DND-41 (cell line): ENCODE data around the gene SEC24C.

ENCODE experiments used
- ATAC-seq: fragments of 200-7000 bp; cut with Tn5 transposase; 3 replicates; pipeline ENCODE4 v1.9.1; 2021; ENCODE audit warnings: low read depth; ENCODE audit not compliant: insufficient read depth
- DNase-seq: peaks from one replicate; pipeline ENCODE4 v3.0.0-alpha.2; 2020
- H2AFZ ChIP-seq: 2 replicates; pipeline ENCODE4 v1.6.0; 2012; ENCODE audit warnings: low read depth, low read length
- H3K27ac ChIP-seq: 2 replicates; pipeline ENCODE4 v1.5.1; 2012; ENCODE audit warnings: low read length, inconsistent platforms
- H3K27me3 ChIP-seq: fragments of 200-600 bp; sonication (generic); 2 replicates; pipeline ENCODE4 v1.6.0; 2012; ENCODE audit warnings: low read length, mild to moderate bottlenecking, inconsistent platforms; ENCODE audit not compliant: insufficient read depth, poor library complexity
- H3K36me3 ChIP-seq: 2 replicates; pipeline ENCODE4 v1.5.1; 2012; ENCODE audit warnings: low read length, inconsistent platforms; ENCODE audit not compliant: insufficient read depth
- H3K4me1 ChIP-seq: 2 replicates; pipeline ENCODE4 v1.5.1; 2012; ENCODE audit warnings: mild to moderate bottlenecking, low read length; ENCODE audit not compliant: insufficient read depth
- H3K4me2 ChIP-seq: 2 replicates; pipeline ENCODE4 v1.6.0; 2012; ENCODE audit warnings: mild to moderate bottlenecking, moderate library complexity, low read length, inconsistent platforms; ENCODE audit not compliant: insufficient read depth
- H3K4me3 ChIP-seq, 2 experiments: fragments of 200-600 bp in 1 of 2; shearing (Covaris generic) in 1 of 2; 2 replicates each; pipeline ENCODE4 v1.5.1; 2012 to 2016; ENCODE audit warnings: inconsistent platforms in 2 of 2, low read length in 2 of 2, mild to moderate bottlenecking in 2 of 2, low read depth in 1 of 2, moderate library complexity in 1 of 2
- H3K79me2 ChIP-seq: 2 replicates; pipeline ENCODE4 v1.6.0; 2012; ENCODE audit warnings: low read length, inconsistent platforms; ENCODE audit not compliant: insufficient read depth
- H3K9ac ChIP-seq: 2 replicates; pipeline ENCODE4 v1.6.0; 2012; ENCODE audit warnings: low read depth, mild to moderate bottlenecking, inconsistent platforms, low read length, moderate library complexity
- H3K9me3 ChIP-seq: 2 replicates; pipeline ENCODE4 v1.5.1; 2012; ENCODE audit warnings: low read length, moderate library complexity, mild to moderate bottlenecking, inconsistent platforms; ENCODE audit not compliant: insufficient read depth, severe bottlenecking
- H4K20me1 ChIP-seq: 2 replicates; pipeline ENCODE4 v1.6.0; 2012; ENCODE audit warnings: low read length; ENCODE audit not compliant: insufficient read depth
- EZH2 ChIP-seq: IDR thresholded peaks from 3 replicates; pipeline ENCODE4 v1.6.1; 2012; ENCODE audit warnings: borderline replicate concordance, low read depth, mild to moderate bottlenecking, moderate library complexity, low read length, inconsistent platforms; ENCODE audit not compliant: severe bottlenecking
- TF ChIP-seq, protein P1 (sequence below): IDR thresholded peaks from 2 replicates; pipeline ENCODE4 v1.5.1; 2012; ENCODE audit warnings: borderline replicate concordance, low read length, moderate library complexity, mild to moderate bottlenecking; ENCODE audit not compliant: poor library complexity, severe bottlenecking; ENCODE audit errors: extremely low read depth

SEC24C gene

GRCh38 chr10:73812657-73813056 is 68.5 kb downstream of the SEC24C start:
- Histone ChIP-seq H3K4me2 (no peak overlapping the region), H4K20me1 (peaks cover 21% of the 10 kb centered on the region), H3K36me3 (peaks cover 66% of the 10 kb centered on the region), H3K4me1 (peaks cover 35% of the 10 kb centered on the region), H3K9ac (no peak overlapping the region), H3K27ac (peak overlapping the region; percentile 22; the same call in 1 of the 2 replicates), H2AFZ (no peak overlapping the region), H3K27me3 (no peaks in the 10 kb centered on the region), H3K9me3 (no peaks in the 10 kb centered on the region), H3K79me2 (peaks cover 32% of the 10 kb centered on the region), H3K4me3 (no peak overlapping the region)
- DNase-seq (no peak), ATAC-seq (no peak)
- TF ChIP-seq, protein P1, sequence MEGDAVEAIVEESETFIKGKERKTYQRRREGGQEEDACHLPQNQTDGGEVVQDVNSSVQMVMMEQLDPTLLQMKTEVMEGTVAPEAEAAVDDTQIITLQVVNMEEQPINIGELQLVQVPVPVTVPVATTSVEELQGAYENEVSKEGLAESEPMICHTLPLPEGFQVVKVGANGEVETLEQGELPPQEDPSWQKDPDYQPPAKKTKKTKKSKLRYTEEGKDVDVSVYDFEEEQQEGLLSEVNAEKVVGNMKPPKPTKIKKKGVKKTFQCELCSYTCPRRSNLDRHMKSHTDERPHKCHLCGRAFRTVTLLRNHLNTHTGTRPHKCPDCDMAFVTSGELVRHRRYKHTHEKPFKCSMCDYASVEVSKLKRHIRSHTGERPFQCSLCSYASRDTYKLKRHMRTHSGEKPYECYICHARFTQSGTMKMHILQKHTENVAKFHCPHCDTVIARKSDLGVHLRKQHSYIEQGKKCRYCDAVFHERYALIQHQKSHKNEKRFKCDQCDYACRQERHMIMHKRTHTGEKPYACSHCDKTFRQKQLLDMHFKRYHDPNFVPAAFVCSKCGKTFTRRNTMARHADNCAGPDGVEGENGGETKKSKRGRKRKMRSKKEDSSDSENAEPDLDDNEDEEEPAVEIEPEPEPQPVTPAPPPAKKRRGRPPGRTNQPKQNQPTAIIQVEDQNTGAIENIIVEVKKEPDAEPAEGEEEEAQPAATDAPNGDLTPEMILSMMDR: no peak
- TF ChIP-seq EZH2: no peak

- Histone ChIP-seq H3K9me3 (no peaks in the 10 kb centered on the region), H2AFZ (no peak overlapping the region), H4K20me1 (peaks cover 19% of the 10 kb centered on the region), H3K4me2 (no peak overlapping the region), H3K79me2 (peaks cover 30% of the 10 kb centered on the region), H3K27me3 (no peaks in the 10 kb centered on the region), H3K9ac (no peak overlapping the region), H3K36me3 (peaks cover 66% of the 10 kb centered on the region), H3K4me1 (peaks cover 28% of the 10 kb centered on the region), H3K4me3 (no peak overlapping the region), H3K27ac (no peak overlapping the region)
- no peak for ATAC-seq
- TF ChIP-seq, protein P1: no peak
- TF ChIP-seq EZH2: no peak
- DNase-seq: no peak
Measured at GRCh38 chr10:73813333-73813732, 69.2 kb downstream of the SEC24C start.

DNA sequence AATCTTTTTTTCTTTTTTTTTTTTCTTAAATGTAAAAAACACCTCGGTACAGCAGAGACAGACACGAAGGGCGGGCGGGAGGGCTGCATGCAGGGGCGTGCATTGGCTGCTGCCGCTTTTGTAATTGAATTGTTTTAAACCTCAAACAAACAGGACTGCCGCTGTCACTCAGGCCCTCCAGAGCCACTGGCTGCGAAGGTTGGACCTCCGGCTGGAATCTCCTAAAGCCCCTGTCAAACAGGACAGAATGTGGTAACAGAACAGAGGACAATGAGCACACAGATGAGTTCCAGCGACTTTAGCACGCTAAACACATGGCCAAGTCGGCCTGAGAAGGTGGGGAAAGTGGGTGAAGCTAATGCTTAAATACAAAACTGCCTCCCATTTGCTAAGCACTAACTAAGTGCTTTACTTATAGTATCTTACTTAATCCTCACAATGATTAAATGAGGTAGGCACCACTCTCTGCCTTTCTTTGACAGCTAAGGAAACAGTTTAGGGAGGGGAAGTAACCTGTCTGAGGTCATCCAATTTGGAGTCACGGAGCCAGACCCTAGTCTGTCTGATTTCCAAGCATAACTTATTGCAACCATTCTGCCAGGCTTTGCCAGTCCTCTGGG is 70.2 kb downstream of the SEC24C start:
- Histone ChIP-seq H3K4me1 (peaks cover 18% of the 10 kb centered on the region), H3K4me3 (no peak overlapping the region), H3K27me3 (no peaks in the 10 kb centered on the region), H4K20me1 (peaks cover 11% of the 10 kb centered on the region), H3K27ac (no peak overlapping the region), H3K36me3 (peaks cover 57% of the 10 kb centered on the region), H3K9me3 (no peaks in the 10 kb centered on the region), H3K4me2 (no peak overlapping the region), H3K79me2 (peaks cover 21% of the 10 kb centered on the region), H2AFZ (no peak overlapping the region), H3K9ac (no peak overlapping the region)
- TF ChIP-seq, protein P1: no peak
- TF ChIP-seq EZH2: no peak
- DNase-seq (no peak), ATAC-seq (no peak)
